Stimulated activated CD4-positive, alpha-beta T cell treated with anti-CD3 and anti-CD28 coated beads, Interleukin-12 subunit alpha, Interleukin-12 subunit beta, amount 100 ng/mL, for 48 hours (primary cell): ENCODE results near the gene B9D1.
A peak's percentile ranks its signal among the peaks of the same experiment; 100 is the strongest.

Experiments
- DNase-seq, 3 donors: peaks; one replicate each; pipeline ENCODE4 v3.0.0-alpha.2; 2020; ENCODE audit warnings: low read depth in 2 of 3, low spot score in 1 of 3

The B9D1 gene

DNA sequence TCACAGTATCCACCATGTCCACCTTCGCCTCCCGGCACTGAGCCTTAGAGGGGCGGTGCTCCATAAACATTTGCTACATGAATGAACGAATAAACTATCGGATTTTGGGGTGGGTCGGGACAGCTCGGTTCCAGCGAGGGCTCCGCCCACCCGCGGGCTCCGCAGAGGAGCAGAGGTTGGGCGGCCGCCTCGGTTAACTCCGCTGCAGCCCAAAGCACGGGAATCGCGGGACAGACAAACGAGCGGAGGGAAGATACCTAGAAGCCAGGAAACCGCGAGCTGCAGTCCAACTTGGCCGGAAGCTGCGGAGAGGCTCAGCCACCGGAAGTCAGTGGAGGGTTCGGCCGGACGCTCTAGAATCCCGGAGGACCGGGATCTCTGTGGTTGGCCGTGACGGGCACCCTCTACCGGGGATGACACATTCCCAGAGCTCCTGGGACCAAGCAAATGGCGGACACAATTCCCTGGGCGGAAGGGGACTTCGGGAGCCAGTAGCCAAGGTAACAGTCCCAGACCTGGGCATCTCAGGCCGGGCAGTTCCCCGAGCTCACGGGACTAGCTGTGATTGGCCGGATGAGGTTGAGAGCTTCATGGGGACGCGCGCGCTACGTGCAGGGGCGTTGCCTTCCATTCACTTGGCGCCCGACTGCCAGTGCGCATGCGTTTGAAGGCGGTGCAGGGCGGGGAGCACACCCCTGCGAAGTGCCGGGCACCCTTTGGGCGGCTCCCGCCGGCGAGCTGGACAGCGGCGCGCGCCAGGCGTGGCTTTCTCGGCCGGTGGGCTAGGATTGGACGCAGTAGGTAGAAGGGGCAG, 15.3 kb upstream of the B9D1 start:
- peak; percentile 87 to 96 (median 93) for DNase-seq

DNA sequence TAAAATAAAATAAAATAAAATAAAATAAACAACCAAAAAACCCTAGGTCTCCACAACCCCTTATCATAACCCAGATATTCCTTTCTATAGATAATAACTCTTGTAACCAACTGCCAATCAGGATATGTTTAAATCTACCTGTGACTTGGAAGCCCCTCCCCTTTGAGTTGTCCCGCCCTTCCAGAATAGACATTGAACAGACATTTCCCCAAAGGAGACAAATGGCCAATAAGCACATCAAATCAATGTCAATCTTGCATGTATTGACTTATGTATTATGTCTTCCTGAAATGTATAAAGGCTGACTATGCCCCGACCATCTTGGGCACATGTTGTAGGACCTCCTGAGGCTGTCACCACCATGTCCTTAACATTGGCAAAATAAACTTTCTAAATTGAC, 14.3 kb upstream of the B9D1 start:
- DNase-seq: peak in 1 of 3 donors; percentile 11

GRCh38 chr17:19375732-19376131, 13.2 kb upstream of the B9D1 start:
- DNase-seq: no peak

DNA sequence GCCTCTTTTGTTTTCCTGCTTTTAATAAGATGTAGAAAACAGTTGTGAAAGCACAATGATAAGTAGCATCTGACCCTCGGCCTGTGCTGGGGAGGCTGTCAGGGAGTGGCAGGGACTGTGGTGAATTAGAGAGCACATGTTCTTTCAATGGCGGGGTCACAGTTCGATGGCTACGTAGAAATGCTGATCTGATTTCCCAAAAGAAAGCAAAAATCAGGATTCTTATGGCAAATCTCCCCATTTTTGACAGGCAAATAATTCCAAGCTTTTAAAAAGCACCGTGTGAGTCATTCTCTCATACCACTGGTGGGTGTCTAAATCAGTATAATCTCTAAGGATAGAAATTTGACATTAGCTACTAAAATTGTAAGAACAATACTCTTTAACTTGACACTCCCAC, 11.6 kb upstream of the B9D1 start:
- no peak for DNase-seq

DNA sequence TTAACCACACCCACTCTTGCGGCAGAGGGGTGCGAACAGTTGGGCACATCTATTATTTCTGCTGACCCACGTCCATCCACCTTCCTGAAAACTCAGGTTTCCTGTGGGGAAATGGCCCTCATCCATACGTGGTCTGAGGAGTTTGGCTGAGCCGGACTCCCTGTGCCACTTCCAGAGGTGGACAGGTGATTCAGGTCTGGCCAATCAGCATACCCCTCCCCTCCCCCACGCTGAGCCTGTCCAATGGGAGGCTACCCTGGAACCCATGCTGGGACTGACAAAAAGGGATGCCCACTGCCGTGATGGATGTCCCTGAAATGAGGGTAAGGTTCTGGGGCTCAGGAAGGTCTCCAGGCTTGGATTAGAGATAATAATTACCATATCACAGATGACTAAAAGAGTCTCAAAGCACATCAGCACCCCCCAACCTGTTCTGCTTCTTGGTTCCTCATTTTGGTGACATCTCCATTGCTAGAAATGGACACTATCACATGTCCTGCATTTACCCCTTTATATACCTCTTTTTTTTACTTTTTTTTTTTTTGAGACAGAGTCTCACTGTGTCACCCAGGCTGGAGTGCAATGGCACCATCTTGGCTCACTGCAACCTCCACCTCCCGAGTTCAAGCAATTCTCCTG, 10.5 kb upstream of the B9D1 start:
- no peak for DNase-seq

DNA sequence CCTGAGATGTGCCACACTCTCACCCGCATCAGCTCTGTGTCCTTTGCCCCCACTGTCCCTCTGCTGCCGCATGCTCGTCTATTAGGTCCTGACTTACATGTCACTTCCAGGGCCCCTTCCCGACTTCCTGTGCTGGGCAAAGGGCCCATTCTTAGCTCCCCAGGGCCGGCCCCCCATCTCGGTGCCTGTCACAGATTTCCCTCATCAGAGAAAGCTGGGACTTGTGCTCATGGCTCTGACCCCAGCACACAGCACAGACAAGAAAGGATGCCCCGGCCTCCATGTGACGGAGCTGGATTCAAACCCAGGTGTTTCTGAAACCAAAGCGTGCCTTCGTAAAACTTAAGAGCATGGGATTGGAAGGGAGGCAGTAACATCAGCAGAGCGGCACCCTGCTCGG, 9.9 kb upstream of the B9D1 start:
- DNase-seq: no peak

- no peak for DNase-seq
Measured at GRCh38 chr17:19372011-19372370, 9.5 kb upstream of the B9D1 start.

GRCh38 chr17:19371259-19372010, 8.9 kb upstream of the B9D1 start:
- no peak for DNase-seq

GRCh38 chr17:19370493-19370960, 8.0 kb upstream of the B9D1 start:
- DNase-seq: no peak

- DNase-seq: no peak
Measured at GRCh38 chr17:19369846-19370492, 7.4 kb upstream of the B9D1 start.

DNA sequence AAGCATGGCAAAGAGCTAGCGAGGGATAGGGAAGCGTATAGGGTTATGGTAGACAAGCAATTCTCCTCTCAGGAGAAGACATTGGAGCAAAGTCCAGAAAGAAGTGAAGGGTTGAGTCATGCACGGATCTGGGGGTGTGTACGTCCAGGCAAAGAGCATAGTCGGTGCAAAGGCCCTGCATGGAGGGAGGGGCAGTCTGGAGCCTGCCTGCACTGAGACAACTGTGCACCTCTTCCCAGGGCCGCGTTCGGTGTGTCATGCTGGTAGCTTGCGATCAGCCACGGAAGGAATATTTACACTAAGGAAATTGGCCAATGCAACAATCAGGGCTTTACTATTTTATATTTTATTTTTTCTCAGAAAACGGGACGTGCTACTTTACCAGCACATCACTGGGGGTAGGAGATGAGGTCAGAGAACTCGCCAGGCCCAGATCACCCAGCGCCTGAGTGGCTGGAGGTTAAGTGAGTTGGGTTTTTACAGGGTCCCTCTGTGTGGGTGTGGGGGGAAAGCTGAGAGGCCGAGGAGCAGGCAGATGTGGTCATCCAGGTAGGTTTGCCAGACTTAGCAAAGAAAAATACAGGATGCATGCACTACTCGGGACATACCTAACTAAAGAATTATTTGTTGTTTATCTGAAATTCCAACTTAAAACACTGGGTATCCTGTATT, 6.7 kb upstream of the B9D1 start:
- no peak for DNase-seq

- no peak for DNase-seq
Measured at GRCh38 chr17:19368229-19368628, 5.7 kb upstream of the B9D1 start.

DNA sequence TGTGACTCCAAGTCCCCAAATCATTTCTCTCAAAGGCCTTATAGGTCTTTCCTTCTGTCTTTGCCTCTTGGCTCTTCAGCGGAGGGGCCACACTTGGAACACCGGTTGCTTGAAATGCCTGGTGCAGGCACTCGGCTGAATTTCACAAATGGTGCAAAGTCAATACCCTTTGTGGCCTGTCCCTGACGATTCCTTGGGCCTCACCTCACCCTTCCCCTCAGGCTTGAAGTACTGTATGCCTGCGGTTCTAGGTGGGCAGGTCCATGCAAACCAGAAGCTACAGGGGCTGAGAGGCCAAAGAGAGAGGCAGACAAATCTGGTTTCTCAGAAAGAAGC, 4.1 kb upstream of the B9D1 start:
- DNase-seq: no peak

DNA sequence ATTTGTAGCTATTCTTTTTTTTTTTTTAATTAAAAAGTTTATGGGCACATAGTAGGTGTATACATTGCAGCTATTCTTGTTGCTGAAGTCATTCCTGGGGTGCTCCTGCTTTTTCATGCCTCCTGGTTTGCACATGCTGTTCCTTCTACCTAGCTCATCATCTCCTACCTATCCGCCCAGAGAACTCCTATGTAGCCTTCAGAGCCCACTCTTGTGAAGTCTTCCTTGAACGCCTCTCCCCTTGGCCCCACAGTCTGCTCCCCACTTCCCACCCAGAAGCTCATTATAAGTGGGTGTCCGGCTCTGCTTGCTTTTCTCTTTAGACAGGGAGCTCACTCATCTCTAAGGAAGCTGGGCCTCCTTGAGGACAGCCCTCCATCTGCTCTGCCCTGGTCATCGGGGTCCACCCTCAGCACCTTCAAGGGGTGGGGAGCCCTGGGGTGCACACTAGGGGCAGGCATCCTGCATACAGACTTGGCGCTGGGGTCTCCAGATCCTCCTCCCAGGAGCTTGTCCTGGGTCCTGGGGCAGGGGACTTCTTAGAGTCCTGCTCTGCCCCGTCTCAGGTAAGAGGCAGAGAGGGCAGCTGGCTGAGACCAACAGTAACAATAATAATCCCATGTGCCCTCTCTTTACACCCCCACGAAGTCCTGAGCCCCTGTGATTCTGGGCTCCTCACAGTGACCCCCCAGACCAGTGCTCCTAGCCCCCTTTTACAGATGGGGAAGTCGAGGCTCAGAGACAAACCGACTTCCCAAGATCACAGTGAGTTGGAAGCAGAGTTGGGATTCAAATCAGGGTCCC, 3.5 kb upstream of the B9D1 start:
- no peak for DNase-seq

DNA sequence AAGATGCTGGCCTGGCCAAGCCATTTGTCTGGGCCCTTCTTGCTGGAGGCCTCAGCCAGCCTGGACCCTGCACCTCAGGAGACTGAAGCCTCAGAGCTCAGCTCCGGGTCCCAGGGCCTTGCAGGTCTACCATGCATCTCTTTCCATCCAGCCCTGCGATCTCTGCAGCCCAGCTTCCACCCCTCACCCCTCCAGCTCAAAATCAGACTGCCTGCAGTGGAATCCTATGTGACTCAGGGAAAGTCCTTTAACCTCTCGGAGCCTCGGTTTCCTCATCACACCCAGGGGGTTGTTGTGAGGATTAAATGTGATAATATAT, 2.9 kb upstream of the B9D1 start:
- no peak for DNase-seq

DNA sequence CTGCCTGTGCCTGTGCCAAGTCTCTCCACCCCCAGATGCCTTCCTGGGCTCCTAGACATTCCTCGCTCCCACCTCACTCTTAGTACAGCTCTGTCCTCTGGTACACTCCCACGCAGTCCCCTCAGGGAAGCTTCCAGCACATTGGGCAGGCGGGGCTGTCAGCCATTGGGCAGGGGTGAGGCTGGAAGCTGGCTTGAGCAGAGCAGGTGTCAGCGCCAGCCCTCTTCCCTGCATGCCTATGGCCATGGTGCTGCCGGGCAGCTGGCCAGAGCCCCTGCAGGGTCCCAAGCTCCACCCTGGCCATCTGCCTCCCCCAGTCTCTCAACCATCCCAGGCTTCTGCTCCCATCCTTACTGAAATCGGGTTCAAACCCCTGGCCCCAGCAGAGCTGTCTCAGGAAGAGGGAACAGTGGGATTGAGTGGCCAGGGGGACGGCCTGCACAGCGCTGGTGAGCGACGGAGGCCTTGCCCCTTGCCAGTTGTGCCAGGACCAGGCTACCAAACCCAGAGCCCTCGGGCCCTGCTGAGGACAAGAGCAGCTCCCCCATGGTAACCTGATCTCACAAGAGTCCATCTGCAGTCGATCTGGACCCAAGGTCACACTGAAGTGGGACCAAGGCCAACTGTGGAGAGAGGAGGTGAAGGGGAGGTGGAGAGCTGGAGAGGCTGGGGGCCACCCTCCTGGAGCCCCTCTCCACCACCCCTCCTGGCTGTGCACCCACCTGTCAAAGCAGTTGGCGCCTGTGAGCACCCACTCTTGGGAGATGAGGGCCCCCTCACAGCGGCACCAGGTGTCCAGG, 2.4 kb upstream of the B9D1 start:
- DNase-seq: no peak

GRCh38 chr17:19363460-19364035, 1.0 kb upstream of the B9D1 start:
- DNase-seq: no peak

DNA sequence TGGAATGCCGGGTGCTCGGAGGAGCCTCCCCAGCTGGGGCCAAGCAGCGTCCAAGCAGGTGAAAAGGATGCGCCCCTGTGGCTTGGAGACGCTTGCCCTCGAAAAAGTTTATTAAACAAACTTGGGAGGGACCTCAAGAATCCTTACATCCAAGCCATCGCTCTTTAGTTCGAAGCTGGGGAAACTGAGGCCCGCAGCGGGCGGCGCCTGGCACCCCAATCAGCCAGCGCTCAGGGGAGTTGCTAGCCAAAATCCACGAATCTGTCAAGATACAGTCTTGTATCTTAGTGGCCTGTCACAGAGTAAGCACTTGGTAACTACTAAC, 553 bp upstream of the B9D1 start:
- DNase-seq: no peak

GRCh38 chr17:19361944-19362276, 613 bp downstream of the B9D1 start:
- DNase-seq: no peak

GRCh38 chr17:19361326-19361725, 1.2 kb downstream of the B9D1 start:
- DNase-seq: no peak
